Skeletal muscle cell (primary cell): Measurements from ENCODE around the gene SETD1B.

Source experiments
- DNase-seq: peaks from one replicate; pipeline ENCODE4 v3.0.0-alpha.2; 2010; ENCODE audit warnings: low read depth
- H3K4me3 ChIP-seq: 2 replicates; pipeline ENCODE4 v1.5.1; 2011; ENCODE audit warnings: low read depth, mild to moderate bottlenecking, control low read depth, low read length, moderate library complexity

SETD1B gene

GRCh38 chr12:121817648-121818043 lies 13.8 kb downstream of the SETD1B start:
- DNase-seq = no peak
- H3K4me3 ChIP-seq = no peak overlapping the region

- no peak overlapping the region for H3K4me3 ChIP-seq
- no peak for DNase-seq
Measured at GRCh38 chr12:121819212-121819949, 15.6 kb downstream of the SETD1B start.

- no peak for DNase-seq
- no peak overlapping the region for H3K4me3 ChIP-seq
Measured at GRCh38 chr12:121820056-121820455, 16.2 kb downstream of the SETD1B start.

- no peak for DNase-seq
- H3K4me3 ChIP-seq = no peak overlapping the region
Measured at GRCh38 chr12:121822393-121823100, 18.7 kb downstream of the SETD1B start.

GRCh38 chr12:121823101-121823726 lies 19.4 kb downstream of the SETD1B start:
- no peak for DNase-seq
- H3K4me3 ChIP-seq = no peak overlapping the region

GRCh38 chr12:121823727-121824115 lies 19.9 kb downstream of the SETD1B start:
- no peak overlapping the region for H3K4me3 ChIP-seq
- DNase-seq = no peak

- DNase-seq = no peak
- no peak overlapping the region for H3K4me3 ChIP-seq
Measured at GRCh38 chr12:121825041-121825523, 21.3 kb downstream of the SETD1B start.

GRCh38 chr12:121826318-121827150 lies 22.7 kb downstream of the SETD1B start:
- DNase-seq = no peak
- no peak overlapping the region for H3K4me3 ChIP-seq

- no peak overlapping the region for H3K4me3 ChIP-seq
- DNase-seq = no peak
Measured at GRCh38 chr12:121827351-121828099, 23.7 kb downstream of the SETD1B start.

- H3K4me3 ChIP-seq = no peak overlapping the region
- no peak for DNase-seq
Measured at GRCh38 chr12:121828306-121828705, 24.5 kb downstream of the SETD1B start.

GRCh38 chr12:121828826-121829225 lies 25.0 kb downstream of the SETD1B start:
- DNase-seq = no peak
- no peak overlapping the region for H3K4me3 ChIP-seq

- DNase-seq = no peak
- no peak overlapping the region for H3K4me3 ChIP-seq
Measured at GRCh38 chr12:121829250-121829918, 25.6 kb downstream of the SETD1B start.

GRCh38 chr12:121830134-121830533 lies 26.3 kb downstream of the SETD1B start:
- DNase-seq = no peak

GRCh38 chr12:121830588-121831265 lies 26.9 kb downstream of the SETD1B start:
- DNase-seq = no peak
- no peak overlapping the region for H3K4me3 ChIP-seq

More at GRCh38 chr12:121830134-121830533, 26.3 kb downstream of the SETD1B start:
- H3K4me3 ChIP-seq = no peak overlapping the region

- DNase-seq = no peak
- no peak overlapping the region for H3K4me3 ChIP-seq
Measured at GRCh38 chr12:121831571-121832245, 27.9 kb downstream of the SETD1B start.

- H3K4me3 ChIP-seq = no peak overlapping the region
- no peak for DNase-seq
Measured at GRCh38 chr12:121837680-121838079, 33.9 kb downstream of the SETD1B start.

- no peak overlapping the region for H3K4me3 ChIP-seq
- no peak for DNase-seq
Measured at GRCh38 chr12:121838126-121838525, 34.3 kb downstream of the SETD1B start.
